SIG-M5 (cell line): Measurements from ENCODE around the gene S1PR2.
"Not testable (repeated sequence)": the region's sequence is repeated elsewhere in the genome, so short reads cannot be mapped to it uniquely, and the experiment has no call there.

Experiments
- DNase-seq: peaks from one replicate; lab custom pipeline; 2025; lab: John Stamatoyannopoulos, UW

S1PR2 gene

DNA sequence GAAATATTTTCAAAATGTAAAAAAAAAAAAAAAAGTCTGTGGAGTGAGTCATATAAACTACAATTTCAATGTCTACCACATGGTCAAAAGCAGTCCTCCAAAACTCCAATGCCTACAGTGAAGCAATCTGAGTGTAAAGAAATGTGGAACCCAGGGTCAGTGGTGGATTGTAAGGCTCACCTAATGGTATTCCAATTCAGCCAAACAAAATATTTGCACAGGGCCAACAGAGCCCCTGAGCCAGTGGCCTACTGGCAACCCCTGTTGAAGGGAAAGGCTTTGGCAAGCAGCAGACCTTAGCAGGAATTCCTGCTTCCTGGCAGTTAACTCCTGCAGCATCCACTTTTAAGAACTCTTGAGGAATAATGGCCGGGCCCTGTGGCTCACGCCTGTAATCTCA lies 39.8 kb downstream of the S1PR2 start:
- no peak for DNase-seq

GRCh38 chr19:10190026-10190425 lies 41.1 kb downstream of the S1PR2 start:
- no peak for DNase-seq

GRCh38 chr19:10189616-10190015 lies 41.5 kb downstream of the S1PR2 start:
- DNase-seq = no peak

DNA sequence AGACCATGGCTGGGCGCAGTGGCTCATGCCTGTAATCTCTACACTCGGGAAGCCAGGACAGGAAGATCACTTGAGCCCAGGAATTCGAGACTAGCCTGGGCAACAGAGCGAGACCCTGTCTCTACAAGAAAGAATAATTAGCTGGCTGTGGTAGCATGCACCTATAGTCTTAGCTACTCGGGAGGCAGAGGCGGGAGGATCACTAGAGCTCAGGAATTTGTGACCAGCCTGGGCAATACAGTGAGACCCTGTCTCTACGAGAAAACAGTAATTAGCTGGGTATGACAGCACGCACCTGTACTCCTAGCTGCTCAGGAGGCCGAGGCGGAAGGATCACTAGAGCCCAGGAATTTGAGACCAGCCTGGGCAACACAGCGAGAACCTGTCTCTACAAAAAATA lies 43.8 kb downstream of the S1PR2 start:
- no peak for DNase-seq

DNA sequence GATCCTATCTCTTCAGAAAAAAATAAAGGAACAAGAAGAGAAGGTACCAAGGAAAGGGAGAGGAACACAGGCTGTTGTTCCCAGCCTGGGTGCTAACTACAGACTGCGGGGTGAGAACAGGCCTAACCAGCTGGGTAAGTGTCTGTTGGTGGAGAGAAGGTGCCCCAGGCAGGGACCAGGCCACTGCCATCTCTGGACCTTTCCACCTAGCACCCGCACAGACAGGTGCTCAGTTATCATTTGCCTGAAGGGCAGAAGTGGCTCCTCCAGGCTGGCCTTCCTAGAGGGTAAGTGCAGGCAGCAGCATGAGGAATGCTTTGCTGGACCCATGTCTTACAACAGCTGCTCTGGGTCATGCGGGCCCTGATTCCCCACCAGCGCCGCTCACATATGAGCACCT lies 46.5 kb downstream of the S1PR2 start:
- no peak for DNase-seq

- DNase-seq = no peak
Observed at GRCh38 chr19:10183926-10184325, 47.2 kb downstream of the S1PR2 start.

GRCh38 chr19:10182847-10183246 lies 48.3 kb downstream of the S1PR2 start:
- no peak for DNase-seq

- no peak for DNase-seq
Observed at GRCh38 chr19:10182076-10182475, 49.1 kb downstream of the S1PR2 start.

- no peak for DNase-seq
Observed at GRCh38 chr19:10180459-10180858, 50.7 kb downstream of the S1PR2 start.

- DNase-seq = not testable (repeated sequence)
Observed at GRCh38 chr19:10180024-10180423, 51.1 kb downstream of the S1PR2 start.

- DNase-seq = no peak
Observed at GRCh38 chr19:10173527-10173926, 57.6 kb downstream of the S1PR2 start.
